T-helper 1 cell treated with Interleukin-12 subunit alpha and Interleukin-12 subunit beta and Interleukin-4 antibody, amounts not matched to agents 30 μg/mL and 1 μg/mL, for 36 hours (primary cell): ENCODE results near the gene MGAT1.
A peak's percentile ranks its signal among the peaks of the same experiment; 100 is the strongest.
"Not testable (repeated sequence)": the region's sequence is repeated elsewhere in the genome, so short reads cannot be mapped to it uniquely, and the experiment has no call there.

ENCODE experiments used
- H3K27ac Mint-ChIP-seq: one replicate; pipeline ENCODE4 v1.8.0; 2021; ENCODE audit warnings: mild to moderate bottlenecking, mixed read lengths
- H3K27me3 Mint-ChIP-seq: one replicate; pipeline ENCODE4 v1.8.0; 2021; ENCODE audit warnings: low read depth, mixed read lengths
- H3K36me3 Mint-ChIP-seq: one replicate; pipeline ENCODE4 v1.8.0; 2021; ENCODE audit warnings: low read depth, mixed read lengths
- H3K4me1 Mint-ChIP-seq: one replicate; pipeline ENCODE4 v1.8.0; 2021; ENCODE audit warnings: low read depth, mixed read lengths
- H3K4me3 Mint-ChIP-seq: one replicate; pipeline ENCODE4 v1.8.0; 2021; ENCODE audit warnings: mild to moderate bottlenecking, moderate library complexity, mixed read lengths
- H3K9me3 Mint-ChIP-seq: one replicate; pipeline ENCODE4 v1.8.0; 2021; ENCODE audit warnings: mixed read lengths

Gene MGAT1

GRCh38 chr5:180830253-180831138 is 27.9 kb upstream of the MGAT1 start:
- peak overlapping the region; percentile 98 for H3K27ac Mint-ChIP-seq
- peaks cover 32% of the 10 kb centered on the region for H3K36me3 Mint-ChIP-seq
- peak overlapping the region; percentile 97 for H3K4me3 Mint-ChIP-seq
- H3K9me3 Mint-ChIP-seq, result peaks cover 9% of the 10 kb centered on the region
- H3K27me3 Mint-ChIP-seq, result no peaks in the 10 kb centered on the region
- H3K4me1 Mint-ChIP-seq, result peaks cover 28% of the 10 kb centered on the region

- Mint-ChIP-seq H3K9me3 (peaks cover 9% of the 10 kb centered on the region), H3K4me3 (peak overlapping the region; percentile 97), H3K4me1 (peaks cover 30% of the 10 kb centered on the region), H3K36me3 (peaks cover 28% of the 10 kb centered on the region), H3K27ac (peak overlapping the region; percentile 98), H3K27me3 (no peaks in the 10 kb centered on the region)
These were observed 27.1 kb upstream of the MGAT1 start for GRCh38 chr5:180829726-180830125.

GRCh38 chr5:180828756-180829531 is 26.3 kb upstream of the MGAT1 start:
- not testable (repeated sequence) for H3K27me3 Mint-ChIP-seq, H3K27ac Mint-ChIP-seq, H3K9me3 Mint-ChIP-seq
- peaks cover 27% of the 10 kb centered on the region for H3K4me1 Mint-ChIP-seq
- H3K4me3 Mint-ChIP-seq, result peak overlapping the region; percentile 35
- H3K36me3 Mint-ChIP-seq, result peaks cover 20% of the 10 kb centered on the region

GRCh38 chr5:180827374-180827773 is 24.8 kb upstream of the MGAT1 start:
- not testable (repeated sequence) for H3K9me3 Mint-ChIP-seq, H3K27me3 Mint-ChIP-seq, H3K27ac Mint-ChIP-seq, H3K4me3 Mint-ChIP-seq
- H3K36me3 Mint-ChIP-seq, result peaks cover 17% of the 10 kb centered on the region
- peaks cover 23% of the 10 kb centered on the region for H3K4me1 Mint-ChIP-seq

- Mint-ChIP-seq H3K4me3 (no peak overlapping the region), H3K27ac (peak overlapping the region; percentile 38), H3K4me1 (peaks cover 19% of the 10 kb centered on the region), H3K9me3 (peaks cover 9% of the 10 kb centered on the region), H3K27me3 (peaks cover 3% of the 10 kb centered on the region), H3K36me3 (peaks cover 17% of the 10 kb centered on the region)
These were observed 23.3 kb upstream of the MGAT1 start for GRCh38 chr5:180825768-180826525.

- Mint-ChIP-seq H3K27me3 (peaks cover 3% of the 10 kb centered on the region), H3K36me3 (peaks cover 8% of the 10 kb centered on the region), H3K27ac (no peak overlapping the region), H3K4me3 (no peak overlapping the region), H3K4me1 (peaks cover 11% of the 10 kb centered on the region), H3K9me3 (peaks cover 5% of the 10 kb centered on the region)
These were observed 22.2 kb upstream of the MGAT1 start for GRCh38 chr5:180824630-180825476.

GRCh38 chr5:180823940-180824629 is 21.5 kb upstream of the MGAT1 start:
- Mint-ChIP-seq H3K27me3 (peaks cover 3% of the 10 kb centered on the region), H3K4me1 (peaks cover 7% of the 10 kb centered on the region), H3K36me3 (no peaks in the 10 kb centered on the region), H3K4me3 (no peak overlapping the region), H3K9me3 (peaks cover under 1% of the 10 kb centered on the region), H3K27ac (no peak overlapping the region)

- H3K27me3 Mint-ChIP-seq, result peaks cover 6% of the 10 kb centered on the region
- peaks cover 7% of the 10 kb centered on the region for H3K4me1 Mint-ChIP-seq
- no peaks in the 10 kb centered on the region for H3K9me3 Mint-ChIP-seq
- no peak overlapping the region for H3K4me3 Mint-ChIP-seq
- H3K27ac Mint-ChIP-seq, result no peak overlapping the region
- H3K36me3 Mint-ChIP-seq, result no peaks in the 10 kb centered on the region
These were observed 20.7 kb upstream of the MGAT1 start for GRCh38 chr5:180823346-180823745.

GRCh38 chr5:180821538-180821937 is 18.9 kb upstream of the MGAT1 start:
- Mint-ChIP-seq H3K36me3 (no peaks in the 10 kb centered on the region), H3K4me1 (peaks cover 12% of the 10 kb centered on the region), H3K4me3 (no peak overlapping the region), H3K27ac (no peak overlapping the region), H3K9me3 (no peaks in the 10 kb centered on the region), H3K27me3 (peaks cover 12% of the 10 kb centered on the region)

GRCh38 chr5:180820788-180821321 is 18.2 kb upstream of the MGAT1 start:
- H3K27me3 Mint-ChIP-seq, result peaks cover 12% of the 10 kb centered on the region
- no peaks in the 10 kb centered on the region for H3K36me3 Mint-ChIP-seq
- no peak overlapping the region for H3K4me3 Mint-ChIP-seq
- no peak overlapping the region for H3K27ac Mint-ChIP-seq
- peaks cover 13% of the 10 kb centered on the region for H3K4me1 Mint-ChIP-seq
- H3K9me3 Mint-ChIP-seq, result no peaks in the 10 kb centered on the region

- Mint-ChIP-seq H3K36me3 (no peaks in the 10 kb centered on the region), H3K4me1 (peaks cover 18% of the 10 kb centered on the region), H3K27me3 (peaks cover 14% of the 10 kb centered on the region), H3K9me3 (no peaks in the 10 kb centered on the region), H3K27ac (no peak overlapping the region), H3K4me3 (no peak overlapping the region)
These were observed 16.2 kb upstream of the MGAT1 start for GRCh38 chr5:180818677-180819341.

- Mint-ChIP-seq H3K27me3 (peaks cover 14% of the 10 kb centered on the region), H3K36me3 (no peaks in the 10 kb centered on the region), H3K9me3 (no peaks in the 10 kb centered on the region), H3K4me3 (no peak overlapping the region), H3K4me1 (peaks cover 23% of the 10 kb centered on the region), H3K27ac (no peak overlapping the region)
These were observed 15.5 kb upstream of the MGAT1 start for GRCh38 chr5:180817893-180818674.
